Activated CD4-positive, alpha-beta T cell treated with anti-CD3 and anti-CD28 coated beads, Interleukin-2, amount 50 U/mL, for 16 hours (primary cell): ENCODE measurements around the gene C18orf54.
A peak's percentile ranks its signal among the peaks of the same experiment; 100 is the strongest.
"Not testable (repeated sequence)": the region's sequence is repeated elsewhere in the genome, so short reads cannot be mapped to it uniquely, and the experiment has no call there.

Experiments used
- DNase-seq: peaks from one replicate; pipeline ENCODE4 v3.0.0-alpha.2; 2020

The C18orf54 gene

GRCh38 chr18:54357660-54358494, at the start of gene C18orf54, which contains the start of gene STARD6:
Gene C18orf54, plus strand, starts transcription at chr18:54357906. Its CDS starts 2,667 bp downstream, at chr18:54360573.
Gene STARD6, minus strand, starts transcription at chr18:54357858. Its CDS starts 3,285 bp downstream, at chr18:54354573.
- peak; percentile 92 for DNase-seq

DNA sequence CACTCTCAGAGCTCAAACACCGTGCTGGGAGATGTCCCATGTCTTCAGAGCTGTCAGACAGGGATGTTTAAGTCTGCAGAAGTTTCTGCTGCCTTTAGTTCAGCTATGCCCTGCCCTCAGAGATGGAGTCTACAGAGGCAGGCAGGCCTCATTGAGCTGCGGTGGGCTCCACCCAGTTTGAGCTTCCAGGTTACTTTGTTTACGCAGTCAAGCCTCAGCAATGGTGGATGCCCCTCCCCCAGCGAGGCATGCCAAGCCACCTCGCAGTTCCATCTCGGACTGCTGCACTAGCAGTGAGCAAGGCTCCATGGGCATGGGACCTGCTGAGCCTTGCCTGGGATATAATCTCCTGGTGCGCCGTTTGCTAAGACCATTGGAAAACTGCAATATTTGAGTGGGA, 48.1 kb upstream of the C18orf54 start:
- DNase-seq, result not testable (repeated sequence)

DNA sequence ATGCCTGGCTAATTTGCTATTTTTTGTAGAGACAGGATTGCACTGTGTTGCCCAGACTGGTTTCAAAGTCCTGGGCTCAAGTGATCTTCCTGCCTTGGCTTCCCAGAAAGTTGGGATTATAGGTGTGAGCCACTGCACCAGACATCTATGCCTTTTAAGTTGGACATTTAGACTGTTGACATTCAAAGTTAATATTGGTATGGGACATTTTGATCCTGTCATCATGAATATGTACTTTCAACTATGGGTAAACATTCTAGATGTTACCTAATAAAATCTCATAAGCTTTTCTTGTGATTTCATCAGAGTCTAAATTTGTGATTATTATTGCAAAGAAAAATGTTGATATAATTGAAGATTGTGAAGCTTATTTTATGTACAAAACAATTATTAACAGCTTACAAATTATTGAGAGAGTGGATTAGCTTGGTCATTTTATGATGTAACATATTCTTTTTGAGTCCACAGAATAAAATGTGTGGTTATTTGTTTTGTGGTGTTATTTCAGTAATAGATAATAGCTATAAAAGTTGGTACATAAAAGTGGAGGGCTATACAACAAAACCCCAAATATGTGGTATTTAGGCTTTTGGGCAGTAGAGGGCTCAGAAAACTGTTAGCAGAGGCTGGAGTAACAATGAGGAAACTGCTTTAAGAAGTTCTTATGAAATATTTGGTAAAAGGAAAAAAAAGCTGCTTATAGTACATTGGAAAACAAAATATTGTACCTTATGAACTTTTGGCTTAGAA, 41.5 kb upstream of the C18orf54 start:
- no peak for DNase-seq

DNA sequence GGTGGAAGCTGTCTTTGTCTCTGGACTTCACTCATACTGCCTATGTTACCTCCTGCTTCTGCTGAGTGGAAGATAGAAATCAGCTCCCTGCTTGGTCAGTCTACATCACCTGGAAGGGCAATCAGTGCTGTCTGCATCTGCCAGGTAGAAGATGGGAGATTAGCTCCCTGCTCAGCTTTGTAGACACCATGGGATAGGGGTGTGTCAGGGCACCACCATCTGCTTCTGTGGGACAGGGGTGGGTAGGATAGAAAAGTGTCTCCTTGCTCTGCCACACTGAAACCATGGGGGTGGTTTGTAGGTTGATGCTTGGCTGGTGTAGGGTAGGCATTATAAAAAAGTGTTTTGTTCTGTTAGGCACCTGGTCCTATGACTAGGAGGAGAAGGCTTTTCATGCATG, 34.1 kb upstream of the C18orf54 start:
- no peak for DNase-seq

DNA sequence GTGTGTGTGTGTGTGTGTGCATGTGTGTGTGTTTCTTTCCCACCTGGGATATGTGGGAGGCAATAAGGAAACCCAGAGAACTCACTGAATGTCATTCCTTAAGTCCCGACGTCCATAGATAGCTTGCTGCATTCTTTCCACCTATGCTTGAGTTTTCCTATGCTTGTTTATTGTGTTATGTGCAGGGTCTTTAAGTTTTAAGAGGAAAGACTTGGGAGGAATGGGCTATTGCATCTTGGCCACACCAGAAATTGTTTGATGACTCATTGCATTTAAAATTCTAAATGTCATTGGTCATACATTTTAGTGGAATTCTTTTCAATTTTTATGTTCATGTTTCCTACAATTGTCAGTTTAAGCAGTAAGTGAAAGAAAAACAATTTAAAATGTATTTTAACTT, 33.7 kb upstream of the C18orf54 start:
- DNase-seq, result no peak

DNA sequence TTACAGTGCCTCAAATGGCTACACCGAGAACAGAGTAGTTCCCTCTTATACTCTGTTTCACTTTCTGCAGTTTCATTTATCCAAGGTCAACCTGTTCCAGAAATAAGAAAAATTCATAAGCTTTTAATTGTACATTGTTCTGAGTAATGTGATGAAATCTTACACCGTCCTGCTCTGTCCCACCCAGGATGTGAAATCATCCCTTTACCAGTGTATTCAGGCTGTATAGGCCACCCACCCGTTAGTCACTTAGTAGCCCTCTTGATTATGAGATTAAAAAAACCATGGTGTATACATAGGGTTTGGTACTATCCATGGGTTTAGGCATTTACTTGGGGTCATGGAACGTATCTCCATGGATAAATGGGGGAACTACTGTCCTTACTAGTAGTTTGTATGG, 29.9 kb upstream of the C18orf54 start:
- DNase-seq, result no peak

GRCh38 chr18:54329787-54330186, 27.9 kb upstream of the C18orf54 start:
- no peak for DNase-seq

DNA sequence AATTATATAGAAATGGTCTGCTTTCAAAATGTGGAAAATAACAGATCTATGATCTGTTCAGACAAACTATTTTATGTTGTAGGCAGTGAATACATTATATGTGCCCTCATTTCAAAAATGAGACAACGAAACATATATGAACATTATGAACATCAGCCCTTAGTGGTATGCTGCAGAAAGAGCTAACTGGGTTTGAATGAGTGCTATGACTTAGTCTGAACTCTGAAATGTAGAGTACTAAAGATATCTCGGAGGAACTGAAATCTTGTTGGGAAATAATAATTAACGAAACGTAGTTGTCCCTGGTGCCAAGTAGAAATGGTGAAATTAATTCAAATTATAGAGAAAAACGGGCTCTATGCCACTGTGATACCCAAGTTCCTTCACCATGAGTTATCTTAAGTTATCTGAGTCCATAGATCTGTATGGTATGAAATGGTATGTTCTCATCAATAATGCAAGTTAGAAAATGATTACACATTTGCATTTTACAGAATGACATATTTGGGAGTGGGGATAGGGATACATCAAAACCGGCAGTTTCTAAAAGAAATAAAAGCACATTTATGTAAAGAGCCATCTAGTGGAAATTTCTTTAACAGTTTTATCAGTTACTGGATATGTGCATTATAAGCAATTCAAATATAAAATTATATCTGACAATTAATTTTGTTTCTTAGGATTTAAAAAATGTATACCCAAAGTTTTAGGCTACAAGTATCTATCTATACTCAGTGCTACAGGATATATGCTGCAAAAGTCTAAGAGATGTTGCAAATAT, 26.7 kb upstream of the C18orf54 start:
- no peak for DNase-seq

DNA sequence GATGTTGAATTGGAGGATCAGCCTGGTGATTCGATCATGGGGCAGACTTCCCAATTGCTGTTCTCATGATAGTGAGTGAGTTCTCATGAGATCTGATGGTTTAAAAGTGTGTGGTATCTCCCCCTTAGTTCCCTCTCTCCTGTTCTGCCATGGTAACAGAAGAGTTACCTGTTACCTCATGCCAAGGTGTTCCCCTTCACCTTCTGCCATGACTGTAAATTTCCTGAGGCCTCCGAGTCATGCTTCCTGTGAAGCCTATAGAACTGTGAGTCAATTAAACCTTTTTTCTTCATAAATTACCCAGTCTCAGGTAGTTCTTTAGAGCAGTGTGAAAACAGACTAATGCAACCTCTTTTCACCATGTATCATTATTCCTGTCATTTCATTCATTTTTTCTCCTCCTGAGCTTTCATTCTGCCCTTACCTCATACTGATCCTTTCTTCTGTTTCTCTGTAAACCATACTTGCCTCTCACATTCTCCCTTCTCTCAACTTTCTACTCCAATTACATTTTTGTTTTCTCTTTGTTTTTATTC, 22.0 kb upstream of the C18orf54 start:
- no peak for DNase-seq

DNA sequence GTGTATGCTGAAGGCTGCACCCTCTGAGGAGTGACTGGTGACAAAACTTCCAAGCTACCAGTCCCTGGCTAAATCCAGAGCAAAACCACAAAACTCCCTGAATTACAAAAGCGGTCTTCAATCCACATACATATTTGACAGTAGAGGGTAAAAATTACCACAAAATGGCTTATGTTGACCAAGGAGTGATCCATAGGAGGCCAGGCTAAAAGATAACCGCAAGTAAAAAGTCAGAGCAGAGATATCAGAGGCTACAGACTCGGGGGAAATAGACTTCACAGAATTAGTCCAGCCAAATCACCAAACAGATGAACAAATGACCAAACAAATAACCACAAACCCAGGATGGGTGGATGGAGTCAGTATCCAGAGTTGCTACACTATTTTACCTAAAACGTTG, 19.5 kb upstream of the C18orf54 start:
- no peak for DNase-seq

GRCh38 chr18:54351186-54351585, 6.5 kb upstream of the C18orf54 start:
- peak; percentile 24 for DNase-seq

- DNase-seq, result no peak
Measured at GRCh38 chr18:54357082-54357659, 535 bp upstream of the C18orf54 start.

DNA sequence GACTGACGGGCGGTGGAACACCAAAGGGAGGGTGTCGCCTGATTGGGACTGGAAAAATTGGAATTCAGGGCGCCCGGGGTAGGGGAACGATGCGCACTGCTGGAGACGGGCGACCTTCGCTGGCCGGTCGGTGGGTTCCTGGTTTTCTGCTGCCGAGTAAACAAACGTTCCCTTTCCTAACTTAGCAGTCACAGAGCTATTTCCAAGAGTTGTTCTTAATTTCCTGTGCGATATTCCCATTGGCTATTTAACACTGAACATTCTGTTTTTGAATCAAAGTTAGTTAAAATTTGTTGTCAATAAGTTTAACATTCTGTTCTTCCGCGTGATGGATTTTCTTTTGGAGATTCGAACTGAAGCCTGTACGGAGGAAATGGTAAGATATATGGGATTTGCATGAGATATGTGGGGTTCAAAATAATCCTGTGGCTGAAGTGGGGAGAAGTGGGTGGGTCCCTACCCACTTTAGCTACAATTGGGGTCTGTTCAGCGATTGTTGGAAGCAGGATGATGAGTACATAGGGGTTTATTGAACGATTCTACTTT, 862 bp downstream of the C18orf54 start:
- no peak for DNase-seq

DNA sequence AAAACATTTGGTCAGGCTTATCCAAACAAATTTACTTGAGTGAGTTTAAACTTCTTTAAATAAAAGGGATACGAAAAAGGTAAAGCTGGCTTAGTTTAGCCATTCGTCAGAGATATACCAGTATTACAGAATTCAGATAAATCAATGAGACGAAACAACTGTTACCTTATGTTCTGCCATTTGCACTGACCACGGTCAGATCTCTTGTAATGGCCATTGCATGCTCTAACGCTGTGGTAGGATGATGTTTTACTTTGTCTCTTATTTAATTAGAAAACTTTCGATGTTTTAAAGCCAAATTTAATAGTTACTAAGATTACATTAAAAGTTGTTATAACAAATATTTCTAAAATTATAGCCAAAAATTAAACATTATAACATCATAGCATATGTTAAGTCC, 1.5 kb downstream of the C18orf54 start:
- no peak for DNase-seq

- DNase-seq, result no peak
Measured at GRCh38 chr18:54360406-54360805, 2.7 kb downstream of the C18orf54 start.

- DNase-seq, result peak; percentile 18
Measured at GRCh38 chr18:54378057-54378456, 20.4 kb downstream of the C18orf54 start.

DNA sequence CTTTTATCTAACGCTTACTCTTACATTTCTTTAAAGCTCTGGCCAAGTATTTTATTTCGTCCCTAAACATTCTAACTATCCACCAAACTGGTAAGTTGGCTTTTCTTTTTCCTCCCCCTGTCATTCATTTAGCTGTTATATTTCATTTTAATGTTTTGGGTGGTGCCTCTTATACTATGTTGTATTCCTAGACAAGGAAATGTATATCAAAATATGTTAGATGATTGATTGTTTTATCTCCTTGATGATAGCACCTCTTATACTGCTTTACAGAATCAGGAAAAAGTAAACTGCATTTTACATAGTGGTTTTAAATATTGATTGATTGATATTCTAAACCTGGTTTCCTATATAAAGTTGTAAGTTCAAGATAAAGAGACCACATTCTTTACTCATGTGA, 23.9 kb downstream of the C18orf54 start:
- no peak for DNase-seq

GRCh38 chr18:54382076-54382475, 24.4 kb downstream of the C18orf54 start:
- DNase-seq, result no peak

- DNase-seq, result no peak
Measured at GRCh38 chr18:54382733-54383252, 25.1 kb downstream of the C18orf54 start.

GRCh38 chr18:54386043-54386442, 28.3 kb downstream of the C18orf54 start:
- DNase-seq, result no peak

DNA sequence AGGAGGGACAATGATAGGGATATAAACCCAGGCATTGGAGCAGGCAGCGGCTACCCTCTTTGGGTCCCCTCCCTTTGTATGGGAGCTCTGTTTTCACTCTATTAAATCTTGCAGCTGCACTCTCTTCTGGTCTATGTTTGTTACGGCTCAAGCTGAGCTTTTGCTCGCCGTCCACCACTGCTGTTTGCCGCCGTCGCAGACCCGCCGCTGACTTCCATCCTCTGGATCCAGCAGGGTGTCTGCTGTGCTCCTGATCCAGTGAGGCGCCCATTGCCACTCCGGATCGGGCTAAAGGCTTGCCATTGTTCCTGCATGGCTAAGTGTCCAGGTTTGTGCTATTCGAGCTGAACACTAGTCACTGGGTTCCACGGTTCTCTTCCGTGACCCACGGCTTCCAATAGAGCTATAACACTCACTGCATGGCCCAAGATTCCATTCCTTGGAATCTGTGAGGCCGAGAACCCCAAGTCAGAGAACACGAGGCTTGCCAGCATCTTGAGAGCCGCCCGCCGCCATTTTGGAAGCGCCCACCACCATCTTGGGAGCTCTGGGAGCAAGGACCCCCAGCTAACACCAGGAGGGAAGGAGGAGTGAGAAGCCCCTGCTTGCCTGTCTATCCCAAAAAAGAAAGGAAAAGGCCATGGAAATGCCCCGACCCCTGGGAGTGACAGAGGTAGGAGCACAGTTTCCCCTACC, 29.2 kb downstream of the C18orf54 start:
- DNase-seq, result not testable (repeated sequence)
